GM23338 (cell line): ENCODE measurements around the gene ANG. TPM values are rescaled to one million over a fixed set of nuclear protein-coding genes. Genes with fewer than 3 reads are reported as not detected.
"Not testable (repeated sequence)": the region's sequence is repeated elsewhere in the genome, so short reads cannot be mapped to it uniquely, and the experiment has no call there.

ENCODE experiments used
- ATAC-seq: fragments of 200-7000 bp; cut with Tn5 transposase; 3 replicates; pipeline ENCODE4 v1.9.1; 2020
- DNase-seq: peaks from one replicate; pipeline ENCODE4 v3.0.0-alpha.2; 2015; ENCODE audit warnings: low spot score
- H2AFZ ChIP-seq: fragments of 200-600 bp; sonication (generic); 2 replicates; pipeline ENCODE4 v1.8.0; 2016; ENCODE audit warnings: antibody characterized with exemption, mild to moderate bottlenecking, moderate library complexity
- H3F3A ChIP-seq: fragments of 200-600 bp; sonication (generic); replicated peaks from 2 replicates; pipeline ENCODE4 v1.8.0; 2017; ENCODE audit warnings: antibody characterized with exemption, mixed run types, low read depth
- H3K27ac ChIP-seq: fragments of 200-600 bp; sonication (generic); 2 replicates; pipeline ENCODE4 v1.6.1; 2016; ENCODE audit warnings: low read depth
- H3K27me3 ChIP-seq: fragments of 200-600 bp; sonication (generic); 2 replicates; pipeline ENCODE4 v1.8.0; 2016; ENCODE audit warnings: mild to moderate bottlenecking, mixed run types, moderate library complexity; ENCODE audit not compliant: insufficient read depth
- H3K36me3 ChIP-seq: fragments of 200-600 bp; sonication (generic); 2 replicates; pipeline ENCODE4 v1.8.0; 2016; ENCODE audit warnings: mild to moderate bottlenecking; ENCODE audit not compliant: insufficient read depth
- H3K4me1 ChIP-seq: fragments of 200-600 bp; sonication (generic); 2 replicates; pipeline ENCODE4 v1.8.0; 2016; ENCODE audit warnings: mild to moderate bottlenecking, moderate library complexity; ENCODE audit not compliant: insufficient read depth
- H3K4me2 ChIP-seq: fragments of 200-600 bp; sonication (generic); 2 replicates; pipeline ENCODE4 v1.7.1; 2017; ENCODE audit warnings: mixed run types
- H3K4me3 ChIP-seq: fragments of 200-600 bp; sonication (generic); 2 replicates; pipeline ENCODE4 v1.6.1; 2016; ENCODE audit warnings: mixed run types
- H3K79me2 ChIP-seq: fragments of 200-600 bp; sonication (generic); replicated peaks from 2 replicates; pipeline ENCODE4 v1.8.0; 2017; ENCODE audit warnings: mild to moderate bottlenecking; ENCODE audit not compliant: insufficient read depth
- H3K9me2 ChIP-seq: fragments of 200-600 bp; sonication (generic); 2 replicates; pipeline ENCODE4 v1.8.0; 2017; ENCODE audit not compliant: insufficient read depth
- H4K20me1 ChIP-seq: fragments of 200-600 bp; sonication (generic); replicated peaks from 2 replicates; pipeline ENCODE4 v1.8.0; 2017; ENCODE audit warnings: mild to moderate bottlenecking; ENCODE audit not compliant: insufficient read depth
- H3K27ac Mint-ChIP-seq: 2 replicates; pipeline ENCODE4 v1.8.0; 2020; ENCODE audit warnings: inconsistent platforms, mild to moderate bottlenecking, moderate library complexity, mixed read lengths
- H3K27me3 Mint-ChIP-seq: 3 replicates; pipeline ENCODE4 v1.8.0; 2022; ENCODE audit warnings: low read depth, mild to moderate bottlenecking, moderate library complexity, mixed read lengths, inconsistent platforms; ENCODE audit not compliant: insufficient read depth, poor library complexity
- H3K36me3 Mint-ChIP-seq: 3 replicates; pipeline ENCODE4 v1.8.0; 2021; ENCODE audit warnings: low read depth, mild to moderate bottlenecking, inconsistent platforms, moderate library complexity, mixed read lengths
- H3K4me1 Mint-ChIP-seq: 3 replicates; pipeline ENCODE4 v1.8.0; 2020; ENCODE audit warnings: mild to moderate bottlenecking, inconsistent platforms, mixed read lengths
- H3K4me3 Mint-ChIP-seq: 3 replicates; pipeline ENCODE4 v1.8.0; 2021; ENCODE audit warnings: moderate library complexity, mild to moderate bottlenecking, inconsistent platforms, mixed read lengths
- H3K9me3 Mint-ChIP-seq: 3 replicates; pipeline ENCODE4 v1.8.0; 2020; ENCODE audit warnings: moderate library complexity, mild to moderate bottlenecking, inconsistent platforms, mixed read lengths
- CREB1 ChIP-seq: fragments of 250-450 bp; sonication (Bioruptor Pico); IDR thresholded peaks from 2 replicates; pipeline ENCODE4 v1.5.0; 2020; ENCODE audit warnings: low read depth, mild to moderate bottlenecking, moderate library complexity
- CTCF ChIP-seq, 2 experiments: fragments of 200-600 bp in 1 of 2; sonication (generic) in 1 of 2; conservative IDR thresholded peaks; 2 replicates each; pipeline versions ENCODE4 v1.5.1 to v1.6.1; 2016 to 2017; ENCODE audit warnings: antibody characterized with exemption in 2 of 2, low read depth in 2 of 2, mild to moderate bottlenecking in 2 of 2, moderate library complexity in 1 of 2
- ETS1 ChIP-seq: IDR thresholded peaks from 2 replicates; pipeline ENCODE4 v1.6.1; 2016; ENCODE audit warnings: antibody characterized with exemption
- EZH2 ChIP-seq: fragments of 200-600 bp; sonication (generic); IDR thresholded peaks from one replicate; pipeline ENCODE4 v1.8.0; 2017; ENCODE audit warnings: antibody characterized with exemption, mild to moderate bottlenecking, low read depth; ENCODE audit not compliant: unreplicated experiment
- EZH2phosphoT487 ChIP-seq: fragments of 200-600 bp; sonication (generic); IDR thresholded peaks from one replicate; pipeline ENCODE4 v1.8.1; 2018; ENCODE audit warnings: antibody characterized with exemption; ENCODE audit not compliant: unreplicated experiment
- JUNB ChIP-seq: IDR thresholded peaks from one replicate; pipeline ENCODE4 v1.6.1; 2016; ENCODE audit warnings: antibody characterized with exemption; ENCODE audit not compliant: unreplicated experiment
- NANOG ChIP-seq: IDR thresholded peaks from 2 replicates; pipeline ENCODE4 v1.6.1; 2016; ENCODE audit warnings: antibody characterized with exemption, borderline replicate concordance
- POLR2AphosphoS5 ChIP-seq: IDR thresholded peaks from 2 replicates; pipeline ENCODE4 v1.6.1; 2016; ENCODE audit warnings: antibody characterized with exemption, low read depth
- ZNF114 ChIP-seq: fragments of 250-450 bp; sonication (Bioruptor Pico); IDR thresholded peaks from 2 replicates; pipeline ENCODE4 v1.5.0; 2020; ENCODE audit warnings: mild to moderate bottlenecking, moderate library complexity
- ZNF331 ChIP-seq: fragments of 250-450 bp; sonication (Bioruptor Pico); IDR thresholded peaks from 2 replicates; pipeline ENCODE4 v1.5.0; 2020; ENCODE audit warnings: low read depth, mild to moderate bottlenecking, moderate library complexity
- polyA plus RNA-seq: library from polyadenylated mRNA; unstranded; fragments of >200 nt; fragmentation: Nextera tagmentation; extraction: Ambion mirVana; gene quantifications from 2 replicates; pipeline ENCODE4 v1.2.1, GENCODE V29; 2016
- total RNA-seq: library from RNA; depleted of rRNA; stranded (reverse); fragments of >200 nt; shearing (Covaris generic); gene quantifications from 2 replicates; pipeline ENCODE4 v1.2.3, GENCODE V29; 2014

The ANG gene
- total and polyA plus RNA-seq, 2 experiments from 2014 or later: 2.3 to 3.7 TPM

GRCh38 chr14:20734430-20734806 lies 45.9 kb downstream of the ANG start:
- Mint-ChIP-seq H3K4me1 (peaks cover 17% of the 10 kb centered on the region), H3K36me3 (no peaks in the 10 kb centered on the region), H3K27me3 (peaks cover 5% of the 10 kb centered on the region), H3K27ac (no peak overlapping the region), H3K4me3 (no peak overlapping the region), H3K9me3 (no peaks in the 10 kb centered on the region; the same call in 2 of the 3 replicates)
- ATAC-seq (no peak), DNase-seq (no peak)
- no peaks in the 10 kb centered on the region for H3K79me2 ChIP-seq
- H3F3A ChIP-seq: no peaks in the 10 kb centered on the region
- peaks cover 11% of the 10 kb centered on the region; the same call in 1 of the 2 replicates for H3K4me1 ChIP-seq
- H3K4me3 ChIP-seq: no peak overlapping the region
- no peak overlapping the region for H2AFZ ChIP-seq
- peaks cover 4% of the 10 kb centered on the region; the same call in 1 of the 2 replicates for H3K9me2 ChIP-seq
- TF ChIP-seq EZH2 (no peak), CTCF (conservative IDR thresholded peaks at IDR 0.05; ENCODE audit: low read depth in 2 of 2) (no peak), ZNF331 (CRISPR knock-in tag) (no peak), ETS1 (no peak), POLR2AphosphoS5 (no peak), JUNB (no peak), NANOG (no peak), ZNF114 (no peak), CREB1 (CRISPR knock-in tag) (no peak), EZH2phosphoT487 (no peak)
- no peaks in the 10 kb centered on the region for H3K27me3 ChIP-seq
- no peak overlapping the region for H3K4me2 ChIP-seq
- no peaks in the 10 kb centered on the region for H4K20me1 ChIP-seq
- no peaks in the 10 kb centered on the region for H3K36me3 ChIP-seq
- no peak overlapping the region for H3K27ac ChIP-seq

- peaks cover 12% of the 10 kb centered on the region; the same call in 1 of the 2 replicates for H3K9me2 ChIP-seq
- H3K9me3 Mint-ChIP-seq, H3K27ac Mint-ChIP-seq, H3K4me2 ChIP-seq, H3K27me3 Mint-ChIP-seq, H3K36me3 Mint-ChIP-seq, H3K4me3 ChIP-seq, H3K4me3 Mint-ChIP-seq, H3K4me1 ChIP-seq, H3F3A ChIP-seq, H3K27ac ChIP-seq, ATAC-seq, H3K4me1 Mint-ChIP-seq, DNase-seq, H4K20me1 ChIP-seq, H3K36me3 ChIP-seq, H3K79me2 ChIP-seq, H2AFZ ChIP-seq, H3K27me3 ChIP-seq: not testable (repeated sequence)
These were observed 49.7 kb downstream of the ANG start for GRCh38 chr14:20738292-20738691.
